ENCODE data around the gene PCDH20.

DNA sequence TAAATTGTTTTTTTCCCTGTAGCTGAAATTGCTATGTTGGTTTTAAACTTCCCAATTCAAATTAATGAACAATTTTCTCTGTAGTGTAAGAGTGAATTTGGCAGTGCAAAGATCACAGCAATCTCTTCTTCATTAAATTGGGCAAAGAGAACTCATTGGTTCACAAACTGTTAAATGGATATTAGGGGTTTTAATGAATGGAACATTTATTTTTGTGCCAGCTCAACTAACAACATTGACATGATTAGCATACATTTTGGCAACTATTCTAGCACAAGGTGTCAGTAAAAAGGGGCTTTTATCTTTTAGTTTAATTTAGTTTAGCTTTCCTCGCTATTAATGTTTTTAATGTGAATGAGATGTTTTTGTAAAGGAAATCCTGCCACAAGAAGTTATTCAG is 7.1 kb downstream of the PCDH20 start:
- no peak for TF ChIP-seq CTCF (IDR thresholded peaks at IDR 0.05; ENCODE audit: borderline replicate concordance, extremely low read depth, low read length, poor library complexity, severe bottlenecking)
- TF ChIP-seq EZH2 (IDR thresholded peaks at IDR 0.05; ENCODE audit: borderline replicate concordance, low read depth, low read length, severe bottlenecking), result no peak

All from DND-41 (cell line).